GM18858 (cell line): ENCODE results near the gene SLC43A2.

Source experiments
- ATAC-seq: cut with Tn5 transposase; IDR thresholded peaks from one replicate; pipeline ENCODE4 v1.9.1; 2021; ENCODE audit not compliant: unreplicated experiment

Gene SLC43A2

GRCh38 chr17:1624650-1625049 is 4.0 kb downstream of the SLC43A2 start:
- no peak for ATAC-seq

- ATAC-seq = no peak
These were observed 5.5 kb downstream of the SLC43A2 start for GRCh38 chr17:1623057-1623630.

GRCh38 chr17:1621273-1621954 is 7.2 kb downstream of the SLC43A2 start:
- no peak for ATAC-seq

DNA sequence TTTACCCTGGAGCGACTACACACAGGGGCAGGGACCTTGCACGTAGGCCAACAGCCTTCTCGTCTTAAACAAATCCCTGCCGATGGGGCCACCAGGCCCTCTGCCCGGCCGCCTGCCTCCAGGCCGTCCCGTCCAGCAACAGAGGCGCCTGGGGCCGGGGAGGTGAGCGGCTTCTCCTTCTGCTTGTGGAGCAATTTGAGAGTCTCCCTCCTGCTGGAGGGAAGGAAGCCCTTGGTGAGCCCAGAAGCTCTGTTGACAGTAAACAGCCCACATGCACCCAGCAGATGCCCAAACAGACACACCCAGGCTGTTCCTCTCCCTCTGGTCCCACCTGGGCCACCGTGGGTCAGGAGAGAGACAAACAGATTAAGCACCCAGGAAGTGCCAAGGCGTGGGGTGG is 8.1 kb downstream of the SLC43A2 start:
- no peak for ATAC-seq

DNA sequence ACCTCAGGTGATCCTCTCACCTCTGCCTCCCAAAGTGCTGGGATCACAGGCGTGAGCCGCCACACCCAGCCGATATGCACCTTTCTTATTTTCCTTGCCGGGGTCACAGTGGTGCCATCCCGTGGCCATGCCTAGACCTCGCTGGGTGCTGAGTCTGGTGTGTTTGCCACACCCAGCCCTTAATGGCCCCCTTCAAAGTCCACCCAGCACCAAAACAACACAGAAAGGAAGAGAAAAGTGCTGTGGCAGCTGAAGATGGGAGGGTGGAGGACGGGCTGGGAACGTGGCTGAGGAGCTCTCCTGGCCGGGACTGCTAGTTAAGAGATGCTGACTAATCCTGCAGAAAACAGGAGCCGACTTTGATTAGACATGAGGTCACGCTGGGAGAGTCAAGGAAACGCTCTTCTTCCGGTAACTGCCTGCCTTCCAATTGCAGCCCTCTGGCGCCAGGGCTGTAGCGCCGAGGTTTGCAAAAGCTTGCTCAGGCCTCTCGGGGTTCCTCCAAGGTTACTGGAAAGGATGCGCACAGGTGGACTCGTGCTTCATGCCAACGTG is 10.9 kb downstream of the SLC43A2 start:
- no peak for ATAC-seq

DNA sequence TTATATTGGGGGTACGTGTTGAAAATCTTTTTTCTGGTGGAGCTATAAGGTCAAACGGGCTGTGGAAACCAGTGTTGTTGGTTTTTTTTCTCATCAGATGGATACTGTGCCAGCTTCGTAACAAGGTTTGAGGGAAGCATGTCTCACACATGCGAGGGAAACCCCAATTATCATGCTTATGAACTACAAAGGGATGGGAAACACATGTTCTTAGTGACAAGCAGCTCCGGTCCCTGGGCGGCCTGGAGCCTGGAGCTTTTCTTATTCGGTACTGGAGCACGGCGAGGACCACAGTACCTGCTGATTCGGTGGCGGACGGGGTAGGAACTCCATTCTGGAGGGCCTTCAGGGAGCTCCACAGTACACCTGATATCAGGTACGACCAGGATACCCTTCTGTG is 12.5 kb downstream of the SLC43A2 start:
- no peak for ATAC-seq

- no peak for ATAC-seq
These were observed 16.2 kb downstream of the SLC43A2 start for GRCh38 chr17:1612400-1612799.

- ATAC-seq = no peak
These were observed 16.9 kb downstream of the SLC43A2 start for GRCh38 chr17:1611715-1612114.

GRCh38 chr17:1608676-1609075 is 20.0 kb downstream of the SLC43A2 start:
- no peak for ATAC-seq

DNA sequence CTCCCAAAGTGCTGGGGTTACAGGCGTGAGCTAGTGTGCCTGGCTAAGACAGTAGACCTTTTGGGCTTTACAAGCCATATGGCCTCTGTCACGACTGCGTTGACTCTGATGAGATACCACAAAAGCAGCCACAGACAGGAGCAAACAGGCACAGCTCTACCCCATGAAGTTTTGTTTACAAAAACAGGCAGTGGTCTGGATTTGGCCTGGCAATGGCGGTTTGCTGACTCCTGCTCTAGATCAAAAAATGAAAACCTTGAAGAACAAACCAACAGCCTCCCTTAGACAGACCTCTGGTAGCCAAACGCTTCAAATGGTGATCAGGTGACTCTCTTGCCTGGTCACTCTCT is 20.7 kb downstream of the SLC43A2 start:
- ATAC-seq = no peak

- ATAC-seq = no peak
These were observed 22.2 kb downstream of the SLC43A2 start for GRCh38 chr17:1606352-1606985.

DNA sequence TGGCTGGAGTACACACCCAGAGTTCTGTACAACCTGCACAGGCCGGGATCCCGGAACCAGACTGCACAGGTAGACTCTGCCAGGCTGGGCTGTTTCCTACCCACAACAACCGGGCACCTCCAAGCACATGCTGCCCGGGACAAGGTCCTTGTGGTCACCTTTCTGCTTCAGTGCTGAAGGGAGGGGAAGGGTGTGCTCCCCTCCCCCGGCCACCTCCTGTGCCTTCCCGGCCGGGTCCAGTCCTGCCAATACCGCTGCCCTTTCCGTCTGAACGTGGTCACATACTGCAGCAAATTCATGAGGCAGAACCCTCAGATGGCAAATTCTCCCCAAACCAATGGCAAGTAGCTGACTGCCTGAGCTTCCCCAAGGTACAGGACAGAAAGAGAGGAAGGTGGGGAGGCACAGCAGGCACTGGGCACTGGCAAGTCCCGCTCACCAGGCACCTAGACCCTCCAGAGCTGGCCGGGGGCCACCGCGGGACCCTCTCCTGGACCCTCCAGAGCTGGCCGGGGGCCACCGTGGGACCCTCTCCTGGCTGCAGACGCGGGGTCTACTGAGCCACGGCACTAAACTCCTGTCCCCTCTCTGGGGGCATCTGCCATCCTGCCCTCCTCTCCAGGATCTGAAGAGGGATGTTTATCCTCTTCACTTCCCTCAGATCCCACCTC is 22.8 kb downstream of the SLC43A2 start:
- ATAC-seq = no peak

DNA sequence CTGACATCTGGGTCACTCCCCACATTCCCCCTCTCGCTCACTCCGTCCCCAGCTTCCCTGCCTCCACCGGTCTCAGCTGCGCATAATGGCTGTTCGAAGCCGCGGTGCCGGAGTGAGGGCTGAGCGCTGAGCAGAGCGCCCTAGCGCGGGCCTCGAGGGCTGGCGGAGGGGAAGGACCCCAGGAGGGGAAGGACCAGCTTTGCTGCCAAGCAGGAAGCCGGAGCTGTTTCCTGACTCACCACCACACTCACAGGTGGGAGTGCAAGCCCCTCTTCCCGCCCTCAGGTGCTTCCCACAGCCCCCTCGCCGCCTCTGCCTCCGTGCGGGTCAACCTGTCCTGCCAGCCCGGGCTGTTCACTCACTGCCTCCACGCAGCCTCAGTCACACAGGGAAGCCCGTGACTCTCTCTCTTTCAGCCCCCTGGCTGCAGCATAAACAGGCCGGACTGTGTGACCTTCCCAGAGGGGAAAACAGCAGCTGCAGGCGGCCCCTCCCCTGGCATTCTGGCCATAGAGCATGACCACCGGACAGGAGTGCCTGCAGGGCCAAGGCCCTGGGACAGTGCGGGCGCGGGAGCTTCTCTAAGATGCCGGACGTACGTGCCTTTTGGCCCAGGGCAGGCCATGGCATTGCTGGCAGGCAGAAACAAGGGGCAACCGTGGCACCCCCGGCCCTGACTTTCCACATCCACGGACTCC is 23.7 kb downstream of the SLC43A2 start:
- ATAC-seq = no peak

DNA sequence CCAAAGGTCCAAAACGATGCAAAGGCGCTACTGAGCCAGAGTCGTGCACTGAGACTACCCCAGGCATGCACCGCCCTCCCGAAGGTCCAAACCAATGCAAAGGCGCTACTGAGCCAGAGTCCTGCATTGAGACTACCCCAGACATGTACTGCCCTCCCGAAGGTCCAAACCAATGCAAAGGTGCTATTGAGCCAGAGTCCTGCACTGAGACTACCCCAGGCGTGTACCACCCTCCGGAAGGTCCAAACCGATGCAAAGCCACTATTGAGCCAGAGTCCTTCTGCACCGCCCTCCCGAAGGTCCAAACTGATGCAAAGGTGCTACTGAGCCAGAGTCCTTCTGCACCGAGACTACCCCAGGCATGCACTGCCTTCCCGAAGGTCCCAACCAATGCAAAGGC is 27.1 kb downstream of the SLC43A2 start:
- no peak for ATAC-seq

DNA sequence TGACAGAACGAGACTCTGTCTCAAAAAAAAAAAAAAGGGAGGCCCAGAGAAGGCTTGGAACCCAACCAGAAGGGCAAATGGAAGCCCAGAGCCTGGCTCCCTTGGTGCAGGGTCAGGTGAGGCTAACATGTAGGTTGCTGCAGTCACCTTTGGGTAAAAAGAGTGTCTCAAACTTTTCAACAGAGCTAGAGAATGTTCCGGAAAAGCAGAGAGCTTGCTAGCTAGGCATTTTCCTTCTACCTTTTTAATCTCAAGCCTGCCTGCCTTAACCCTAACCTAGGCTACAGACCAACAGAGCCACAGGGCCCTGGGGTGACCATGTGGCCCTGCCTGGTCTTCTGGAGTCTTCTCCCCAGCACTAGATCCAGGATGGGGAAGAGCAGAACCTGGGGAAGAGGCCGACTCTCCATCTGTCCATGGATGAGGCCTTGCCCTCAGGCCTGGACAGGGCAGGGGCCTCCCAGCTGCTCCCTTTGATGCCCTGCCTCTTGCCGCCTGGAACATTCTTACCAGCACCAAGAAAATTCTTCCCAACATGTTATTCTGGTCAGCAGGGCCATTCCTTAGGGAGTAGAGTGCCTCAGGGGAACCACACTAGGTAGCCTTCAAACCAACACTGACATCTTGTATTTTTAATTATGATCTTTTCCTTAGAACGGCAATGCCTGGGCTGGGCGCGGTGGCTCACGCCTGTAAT is 30.1 kb downstream of the SLC43A2 start:
- ATAC-seq = no peak

GRCh38 chr17:1597861-1598342 is 30.7 kb downstream of the SLC43A2 start:
- ATAC-seq = no peak

- no peak for ATAC-seq
These were observed 35.1 kb downstream of the SLC43A2 start for GRCh38 chr17:1593630-1593931.

GRCh38 chr17:1592751-1593629 is 35.6 kb downstream of the SLC43A2 start:
- ATAC-seq = peak; percentile 41

- ATAC-seq = no peak
These were observed 37.1 kb downstream of the SLC43A2 start for GRCh38 chr17:1591474-1592090.
